ENCODE results near the gene EPG5.
"Not testable (repeated sequence)": the region's sequence is repeated elsewhere in the genome, so short reads cannot be mapped to it uniquely, and the experiment has no call there.

The EPG5 gene, protein sequence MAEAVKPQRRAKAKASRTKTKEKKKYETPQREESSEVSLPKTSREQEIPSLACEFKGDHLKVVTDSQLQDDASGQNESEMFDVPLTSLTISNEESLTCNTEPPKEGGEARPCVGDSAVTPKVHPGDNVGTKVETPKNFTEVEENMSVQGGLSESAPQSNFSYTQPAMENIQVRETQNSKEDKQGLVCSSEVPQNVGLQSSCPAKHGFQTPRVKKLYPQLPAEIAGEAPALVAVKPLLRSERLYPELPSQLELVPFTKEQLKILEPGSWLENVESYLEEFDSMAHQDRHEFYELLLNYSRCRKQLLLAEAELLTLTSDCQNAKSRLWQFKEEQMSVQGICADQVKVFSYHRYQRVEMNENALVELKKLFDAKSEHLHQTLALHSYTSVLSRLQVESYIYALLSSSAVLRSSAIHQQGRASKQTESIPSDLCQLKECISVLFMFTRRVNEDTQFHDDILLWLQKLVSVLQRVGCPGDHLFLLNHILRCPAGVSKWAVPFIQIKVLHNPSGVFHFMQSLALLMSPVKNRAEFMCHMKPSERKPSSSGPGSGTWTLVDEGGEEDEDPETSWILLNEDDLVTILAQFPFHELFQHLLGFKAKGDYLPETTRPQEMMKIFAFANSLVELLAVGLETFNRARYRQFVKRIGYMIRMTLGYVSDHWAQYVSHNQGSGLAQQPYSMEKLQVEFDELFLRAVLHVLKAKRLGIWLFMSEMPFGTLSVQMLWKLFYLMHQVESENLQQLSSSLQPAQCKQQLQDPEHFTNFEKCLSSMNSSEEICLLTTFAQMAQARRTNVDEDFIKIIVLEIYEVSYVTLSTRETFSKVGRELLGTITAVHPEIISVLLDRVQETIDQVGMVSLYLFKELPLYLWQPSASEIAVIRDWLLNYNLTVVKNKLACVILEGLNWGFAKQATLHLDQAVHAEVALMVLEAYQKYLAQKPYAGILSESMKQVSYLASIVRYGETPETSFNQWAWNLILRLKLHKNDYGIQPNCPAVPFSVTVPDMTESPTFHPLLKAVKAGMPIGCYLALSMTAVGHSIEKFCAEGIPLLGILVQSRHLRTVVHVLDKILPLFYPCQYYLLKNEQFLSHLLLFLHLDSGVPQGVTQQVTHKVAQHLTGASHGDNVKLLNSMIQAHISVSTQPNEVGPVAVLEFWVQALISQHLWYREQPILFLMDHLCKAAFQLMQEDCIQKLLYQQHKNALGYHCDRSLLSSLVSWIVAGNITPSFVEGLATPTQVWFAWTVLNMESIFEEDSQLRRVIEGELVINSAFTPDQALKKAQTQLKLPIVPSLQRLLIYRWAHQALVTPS (N-terminal part only)

DNA sequence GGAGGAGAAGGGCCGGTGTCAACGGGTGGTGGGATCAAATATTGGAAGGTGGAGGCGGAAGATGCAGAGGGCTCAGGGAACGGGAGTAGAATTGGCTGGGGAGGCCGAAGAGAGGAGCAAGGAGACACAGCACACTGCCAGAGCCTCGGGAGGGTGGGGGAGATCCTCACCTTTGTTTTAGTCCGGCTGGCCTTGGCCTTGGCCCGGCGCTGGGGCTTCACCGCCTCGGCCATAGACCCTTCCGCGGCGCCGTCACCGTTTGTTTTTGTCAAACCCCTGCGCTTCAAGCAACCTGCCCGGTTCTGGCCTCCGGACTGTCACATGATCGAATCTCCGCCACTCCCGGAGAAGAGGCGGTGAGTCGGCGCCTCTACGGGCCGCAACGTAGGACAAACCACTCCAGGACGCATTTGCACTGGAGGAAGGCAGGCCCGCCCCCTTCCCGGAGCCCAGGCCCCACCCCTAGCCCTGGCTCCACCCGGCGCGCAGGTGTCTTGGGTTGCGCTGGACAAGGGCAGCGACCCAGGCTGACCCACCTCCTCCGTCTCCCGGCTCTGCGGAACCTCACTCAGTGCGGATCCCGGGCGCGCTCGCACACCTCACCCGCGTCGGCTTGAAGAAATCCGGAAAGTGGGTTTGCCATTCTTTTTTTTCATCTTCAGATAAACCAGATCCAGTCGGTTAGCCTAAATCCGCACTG is at the start of gene EPG5:
Gene EPG5 (minus strand): TSS at position 323 of the 700 bp plus-strand sequence. CDS start 90 bp downstream, at position 233.
- peak; percentile 91 for DNase-seq

DNA sequence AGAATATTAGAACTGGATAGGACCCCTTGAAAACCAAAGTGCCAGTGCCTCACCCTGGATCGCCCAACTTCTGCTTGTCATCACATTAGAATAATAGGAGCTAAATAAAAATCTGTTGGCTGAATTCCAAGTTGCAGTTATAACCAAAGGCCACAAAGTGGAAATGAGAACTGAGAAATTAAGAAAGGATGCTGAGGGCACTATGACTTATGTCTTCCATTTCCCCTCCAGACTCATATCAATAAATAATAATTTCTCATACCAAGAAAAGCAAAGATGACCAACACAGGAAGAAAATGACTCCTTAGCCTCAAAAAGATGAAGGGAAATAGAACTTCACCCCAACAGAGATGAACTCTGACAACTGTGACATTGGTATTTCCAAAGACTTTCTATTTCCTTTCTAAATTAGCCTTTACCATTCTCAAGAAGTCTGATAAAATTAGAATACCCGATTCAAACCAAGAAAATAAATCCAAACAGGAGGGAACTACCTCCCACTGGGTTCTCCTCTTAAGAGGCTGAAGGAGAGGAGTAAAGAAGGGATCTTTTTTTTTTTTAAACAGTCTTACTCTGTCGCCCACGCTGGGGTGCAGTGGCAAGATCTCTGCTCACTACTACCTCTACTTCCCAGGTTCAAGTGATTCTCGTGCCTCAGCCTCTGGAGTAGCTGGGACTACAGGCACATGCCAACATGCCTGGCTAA is 46.5 kb upstream of the EPG5 start:
- DNase-seq, result no peak

DNA sequence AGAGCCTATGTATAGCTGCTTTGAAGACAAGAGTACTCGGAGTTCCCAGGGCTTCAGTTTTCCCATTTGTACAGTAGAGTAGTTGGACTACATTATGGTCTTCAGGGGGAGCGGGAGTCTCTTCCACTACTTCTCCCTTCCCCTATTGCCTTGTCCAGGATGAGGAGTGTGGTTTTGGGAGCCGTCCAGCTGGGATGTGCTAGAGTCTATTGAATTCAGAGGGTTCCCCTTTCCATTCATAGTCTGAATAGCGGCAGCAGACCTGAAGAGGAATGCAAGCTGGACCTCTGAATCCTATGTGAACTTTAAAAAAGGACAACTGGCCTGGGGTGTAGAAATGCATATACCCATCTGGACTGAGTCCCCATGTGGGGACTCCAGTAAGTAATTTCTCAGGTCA is 43.5 kb upstream of the EPG5 start:
- no peak for DNase-seq

DNA sequence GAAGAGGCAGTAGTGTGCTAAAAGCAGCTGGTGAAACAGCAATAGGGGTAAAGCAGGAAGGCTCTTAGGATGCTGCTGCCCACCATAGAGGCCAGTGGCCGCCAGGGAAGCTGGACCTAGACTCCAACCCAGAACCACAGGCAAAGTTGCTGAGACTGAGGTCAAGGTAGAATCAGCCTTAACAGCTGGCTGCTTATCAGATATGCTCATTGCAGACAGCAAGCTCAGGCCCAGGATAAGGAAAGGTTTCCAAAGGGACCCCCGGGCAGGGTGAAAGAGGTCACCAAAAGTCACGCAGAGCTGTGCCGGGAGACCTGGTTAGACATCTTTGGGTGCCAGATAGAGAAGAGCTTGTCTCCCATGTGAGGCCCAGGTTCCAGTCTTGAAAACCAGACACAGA is 42.9 kb upstream of the EPG5 start:
- DNase-seq, result no peak

DNA sequence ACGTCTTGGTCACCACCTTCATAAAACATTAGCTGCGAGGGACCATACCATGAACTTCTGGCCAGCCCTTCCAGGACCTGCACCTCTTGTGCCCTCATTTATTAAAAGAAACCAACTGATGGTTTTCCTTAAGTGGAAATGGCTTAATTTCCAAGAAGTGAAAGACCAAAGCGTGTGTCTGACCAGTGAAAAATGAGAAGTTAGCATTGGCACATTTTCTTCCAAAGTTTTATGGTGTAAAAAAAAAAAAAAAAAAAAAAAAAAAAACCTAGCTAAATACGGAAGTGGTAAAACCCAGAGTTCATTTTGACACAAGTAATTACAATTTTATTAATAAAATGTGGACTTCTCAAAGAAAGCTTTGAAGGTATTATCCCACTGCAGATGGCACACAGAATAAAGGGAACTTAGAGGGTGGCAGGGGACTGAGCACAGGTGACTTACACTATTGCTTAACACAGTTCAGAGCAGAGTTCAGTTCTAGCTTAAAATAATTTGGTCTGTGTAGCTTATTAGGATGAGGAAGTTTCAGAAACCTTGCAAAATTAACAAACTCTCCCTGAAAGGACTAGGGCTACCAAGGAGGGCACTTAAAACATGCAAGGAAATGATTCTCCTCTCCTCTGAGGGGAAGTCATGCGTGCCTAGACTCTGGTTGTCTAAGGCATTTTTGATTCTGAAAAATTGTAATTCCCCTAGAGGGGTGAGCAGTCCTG is 42.2 kb upstream of the EPG5 start:
- DNase-seq, result no peak

DNA sequence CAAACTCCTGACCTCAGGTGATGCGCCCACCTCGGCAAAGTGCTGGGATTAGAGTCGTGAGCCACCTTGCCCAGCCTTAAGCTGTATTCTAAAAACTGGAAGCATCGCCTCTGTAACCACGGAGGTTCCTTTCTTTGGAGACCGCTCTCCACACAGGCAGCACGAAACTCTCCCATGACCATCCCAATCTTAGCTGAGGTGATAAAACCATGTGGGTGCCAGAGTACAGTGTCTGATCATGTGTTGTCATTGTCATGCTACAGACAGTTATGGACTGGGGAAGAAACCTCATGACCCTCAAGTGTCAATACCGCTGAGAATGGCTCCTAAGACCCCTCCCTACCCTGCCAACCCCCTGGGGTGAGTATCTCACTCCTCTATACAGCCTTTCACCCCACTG is 41.4 kb upstream of the EPG5 start:
- DNase-seq, result no peak

DNA sequence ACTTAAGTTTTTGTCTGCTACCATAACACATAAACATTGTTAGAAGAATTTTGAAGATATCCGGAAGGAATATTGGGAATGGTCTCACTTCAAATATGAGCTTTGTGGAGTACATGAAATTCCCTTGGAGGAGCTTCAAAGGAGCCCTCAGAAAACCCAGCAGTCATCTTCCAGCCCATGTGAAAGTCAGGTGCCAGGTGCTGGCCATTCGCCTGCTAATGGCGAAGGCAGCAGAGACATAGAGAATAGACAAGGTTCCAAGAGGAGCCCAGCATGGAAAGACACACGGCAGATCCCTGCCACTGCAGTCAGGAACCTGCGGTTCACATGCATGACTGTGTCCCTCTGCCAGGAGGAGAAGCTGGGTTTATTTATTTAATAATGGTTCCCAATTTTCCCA is 40.0 kb upstream of the EPG5 start:
- DNase-seq, result no peak

DNA sequence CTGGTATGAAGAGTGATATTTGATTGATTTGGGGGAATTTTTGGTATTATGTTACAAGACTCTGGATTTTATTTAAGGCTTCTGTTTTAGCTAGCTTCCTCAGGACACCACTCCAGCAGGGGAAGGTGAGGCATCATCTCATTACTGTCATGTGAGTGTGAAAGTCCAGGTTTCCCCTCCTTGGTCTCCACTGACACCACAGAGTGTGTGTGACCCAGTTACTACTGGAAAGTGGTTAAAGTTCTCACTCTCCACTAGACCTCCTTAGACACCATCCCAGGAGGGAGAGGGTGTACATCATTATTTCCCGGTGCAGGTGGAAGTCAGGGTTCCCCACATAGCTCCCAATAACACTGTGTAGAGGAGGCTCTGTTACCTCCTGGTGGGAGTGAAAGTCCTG is 35.8 kb upstream of the EPG5 start:
- no peak for DNase-seq

DNA sequence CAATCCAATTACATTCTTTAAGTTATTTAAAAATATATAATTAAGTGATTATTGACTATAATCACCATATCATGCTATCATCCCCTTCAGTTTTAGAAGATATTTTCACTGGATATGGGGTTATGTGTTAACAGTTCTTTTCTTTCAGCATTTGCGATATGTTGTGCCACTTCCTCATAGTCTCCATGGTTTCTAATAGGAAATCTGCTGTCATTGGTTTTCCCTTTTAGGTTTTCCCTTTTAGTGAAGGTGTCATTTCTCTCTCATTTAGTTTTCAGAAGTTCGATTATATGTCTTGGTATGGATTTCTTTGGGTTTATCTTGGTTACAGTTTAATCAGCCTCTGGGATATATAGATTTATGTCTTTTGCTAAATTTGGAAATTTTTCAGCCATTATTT is 34.8 kb upstream of the EPG5 start:
- DNase-seq, result no peak

DNA sequence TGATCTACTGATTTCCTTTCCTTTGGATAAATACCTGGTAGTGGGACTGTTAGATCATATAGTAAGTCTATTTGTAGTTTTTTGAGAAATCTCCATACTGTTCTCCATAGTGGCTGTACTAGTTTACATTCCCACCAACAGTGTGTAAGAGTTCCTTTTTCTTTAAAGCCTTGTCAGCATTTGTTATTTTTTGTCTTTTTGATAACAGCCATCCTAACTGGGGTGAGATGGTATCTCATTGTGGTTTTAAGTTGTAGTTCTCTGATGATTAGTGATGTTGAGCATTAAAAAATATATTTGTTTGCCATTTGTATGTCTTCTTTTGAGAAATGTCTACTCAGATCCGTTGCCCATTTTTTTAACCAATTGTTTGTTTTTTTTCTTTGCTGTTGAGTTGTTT is 33.9 kb upstream of the EPG5 start:
- DNase-seq, result no peak

DNA sequence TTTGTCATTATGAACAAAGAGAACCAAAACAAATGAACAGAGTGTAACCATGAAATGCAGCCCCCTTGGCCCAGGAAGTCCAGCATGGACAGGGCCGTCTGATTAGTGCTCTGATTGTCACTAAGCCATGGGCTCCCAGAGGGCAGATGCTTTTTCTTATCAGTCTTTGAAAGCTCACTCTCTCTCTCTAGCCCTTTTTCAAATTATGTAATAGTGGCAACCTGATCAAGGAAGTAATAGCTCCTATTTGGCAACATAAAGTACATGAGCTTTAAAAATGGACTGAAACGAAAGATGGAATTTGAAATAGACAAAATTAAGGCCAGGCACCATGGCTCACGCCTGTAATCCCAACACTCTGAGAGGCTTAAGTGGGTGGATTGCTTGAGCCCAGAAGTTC is 32.4 kb upstream of the EPG5 start:
- DNase-seq, result no peak

DNA sequence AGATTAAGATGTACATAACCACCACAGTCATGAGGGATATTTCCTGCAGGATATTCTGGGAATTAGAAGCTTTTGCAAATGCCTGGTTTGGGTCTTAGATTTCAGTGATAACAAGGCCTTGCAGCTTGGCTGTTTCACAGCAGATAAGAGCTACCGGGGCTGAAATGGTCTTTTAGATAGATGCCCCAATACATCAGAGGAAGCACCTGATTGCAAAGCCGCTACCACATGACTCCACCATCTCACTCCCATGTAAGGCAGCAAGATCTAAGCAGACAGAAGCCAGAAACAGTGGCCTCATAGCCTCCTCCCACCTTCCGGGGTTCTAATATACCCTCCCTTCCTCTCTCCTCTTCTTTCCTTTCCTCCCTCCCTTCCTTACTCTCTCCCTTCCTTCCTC is 31.1 kb upstream of the EPG5 start:
- DNase-seq, result no peak

DNA sequence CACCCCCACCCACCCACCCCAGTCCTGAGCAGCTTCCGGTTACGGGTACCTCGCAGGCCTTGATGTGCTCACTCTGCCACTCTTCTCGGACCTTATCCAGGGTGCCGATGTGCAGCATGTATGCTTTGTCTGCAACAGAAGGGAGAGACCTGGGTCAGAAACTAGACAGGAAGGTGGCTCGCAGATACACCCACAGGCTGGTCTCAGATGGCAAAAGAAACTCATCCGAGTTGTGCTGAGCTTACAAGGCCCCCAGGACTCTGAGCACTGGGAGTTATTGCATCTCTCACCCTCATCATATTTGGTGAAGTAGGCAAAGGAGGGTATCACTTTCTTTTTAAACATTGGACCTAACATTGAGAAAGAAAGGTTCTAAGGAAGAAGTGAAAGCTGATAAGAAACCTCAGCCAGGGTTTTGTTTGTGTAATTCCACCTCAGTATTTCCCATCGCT is 30.6 kb upstream of the EPG5 start:
- DNase-seq, result no peak

DNA sequence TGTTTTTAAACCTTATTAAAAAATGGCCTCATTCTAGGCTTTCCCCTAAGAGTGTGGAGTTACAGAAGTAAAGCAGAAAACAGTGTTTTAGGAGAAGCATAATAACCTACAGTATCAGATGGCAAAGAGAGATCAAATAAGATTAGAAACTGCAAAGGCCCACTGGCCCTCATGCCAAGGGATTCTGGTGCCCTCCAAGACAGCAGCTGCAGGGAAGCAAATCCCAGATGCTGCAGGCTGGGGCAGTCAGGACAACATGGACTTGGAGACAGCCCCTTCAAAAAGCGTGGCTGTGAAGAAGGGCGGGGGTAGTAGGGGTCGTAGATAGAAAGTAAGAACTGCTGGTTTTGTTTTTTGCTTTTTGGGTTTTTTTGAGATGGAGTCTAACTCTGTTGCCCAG is 28.3 kb upstream of the EPG5 start:
- DNase-seq, result no peak

DNA sequence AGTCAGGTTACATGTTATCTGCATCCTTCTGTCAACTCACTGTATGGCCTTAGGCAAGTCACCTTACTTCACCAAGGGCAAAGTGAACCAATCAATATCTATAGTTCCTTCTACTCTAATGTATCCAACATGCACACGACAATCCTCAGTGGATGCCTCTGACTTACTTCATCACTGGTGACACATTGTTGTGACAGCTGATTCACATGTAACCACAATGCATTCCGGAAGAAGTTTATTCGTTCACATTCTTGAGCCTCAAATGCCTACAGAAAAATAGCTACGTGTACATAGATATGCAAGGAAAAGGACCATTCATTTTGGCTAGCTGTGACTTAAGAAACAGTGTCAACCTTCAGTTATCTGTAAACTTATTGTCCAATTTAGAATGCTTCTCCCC is 26.3 kb upstream of the EPG5 start:
- DNase-seq, result peak; percentile 68

DNA sequence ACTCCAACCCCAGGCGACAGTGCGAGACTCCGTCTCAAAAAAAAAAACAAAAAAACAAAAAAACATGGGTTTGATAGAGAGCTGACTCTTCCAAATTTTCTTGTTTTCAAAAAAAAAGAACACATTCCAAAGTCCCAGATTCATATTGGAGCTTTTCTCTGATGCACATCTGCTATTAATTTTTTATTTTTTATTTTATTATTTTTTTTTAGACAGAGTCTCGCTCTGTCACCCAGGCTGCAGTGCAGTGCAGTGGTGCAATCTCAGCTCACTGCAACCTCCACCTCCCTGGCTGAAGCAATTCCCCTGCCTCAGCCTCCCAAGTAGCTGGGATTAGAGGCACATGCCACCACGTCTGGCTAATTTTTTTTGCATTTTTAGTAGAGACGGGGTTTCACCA is 25.4 kb upstream of the EPG5 start:
- not testable (repeated sequence) for DNase-seq

DNA sequence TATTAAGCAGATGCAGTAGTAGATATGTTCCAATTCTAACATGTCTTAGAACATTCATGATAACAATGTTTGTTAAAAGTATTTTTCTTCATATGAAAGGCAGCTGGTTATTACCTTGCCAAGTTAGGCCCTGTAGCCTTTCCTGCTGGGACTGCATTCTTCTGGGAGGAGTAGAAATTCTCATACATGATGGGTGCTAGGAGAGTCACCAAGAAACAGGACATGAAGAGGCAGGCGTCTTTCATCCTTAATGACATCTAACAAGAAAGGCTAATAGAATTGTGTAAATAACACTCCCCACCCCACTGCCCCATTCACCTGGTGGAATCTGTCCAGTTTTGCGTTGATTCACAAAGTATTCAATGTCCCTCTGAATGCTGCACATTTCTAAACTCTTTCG is 24.7 kb upstream of the EPG5 start:
- DNase-seq, result no peak

DNA sequence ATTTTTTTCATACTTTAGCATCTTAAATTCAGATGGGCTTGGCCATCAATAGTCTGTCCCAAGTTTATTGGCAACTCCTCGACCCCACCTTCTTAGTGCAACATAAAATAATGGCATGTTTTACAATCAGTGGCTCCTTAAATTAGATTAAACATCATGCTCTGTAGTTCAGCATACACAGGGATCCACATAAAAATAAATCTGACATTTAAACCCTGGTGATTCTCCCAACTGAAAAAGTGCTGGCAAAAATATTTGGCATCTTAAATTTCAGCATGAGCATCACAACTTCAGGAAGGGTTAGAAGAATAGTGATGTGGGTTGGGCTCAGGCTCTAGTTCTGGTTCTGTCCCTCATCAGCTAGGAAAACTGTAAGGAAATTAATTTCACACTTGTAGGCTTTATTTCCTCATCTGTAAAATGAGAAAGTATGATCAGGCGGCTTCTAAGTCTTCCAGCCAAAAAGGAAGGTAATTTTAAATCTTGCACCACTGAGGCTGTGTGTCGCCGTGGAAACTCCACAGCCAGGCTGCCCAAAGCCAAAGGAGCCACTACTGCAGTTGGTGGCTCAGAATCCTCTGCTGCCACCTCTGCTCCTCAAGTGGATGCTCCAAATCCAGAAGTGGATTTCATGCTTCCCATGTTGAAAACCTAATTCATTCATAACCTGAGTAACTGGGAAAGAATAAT is 17.6 kb upstream of the EPG5 start:
- no peak for DNase-seq

DNA sequence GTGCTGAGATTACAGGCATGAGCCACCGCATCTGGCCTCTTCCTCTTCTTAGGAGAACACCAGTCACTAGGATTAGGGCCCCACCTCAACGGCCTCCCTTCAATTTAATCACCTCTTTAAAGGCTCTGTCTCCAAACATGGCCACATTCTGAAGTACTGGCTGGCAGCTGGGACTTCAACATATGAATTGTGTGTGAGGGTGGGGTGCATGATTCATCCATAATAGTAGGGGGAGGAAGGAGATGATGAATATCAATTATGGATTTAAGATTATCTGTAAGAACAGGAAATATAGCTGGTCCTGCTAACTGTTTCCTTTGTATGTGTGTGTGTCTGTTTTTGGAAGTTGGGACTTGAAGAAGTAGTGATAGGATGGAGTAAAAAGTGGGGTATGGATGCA is 14.7 kb upstream of the EPG5 start:
- no peak for DNase-seq

DNA sequence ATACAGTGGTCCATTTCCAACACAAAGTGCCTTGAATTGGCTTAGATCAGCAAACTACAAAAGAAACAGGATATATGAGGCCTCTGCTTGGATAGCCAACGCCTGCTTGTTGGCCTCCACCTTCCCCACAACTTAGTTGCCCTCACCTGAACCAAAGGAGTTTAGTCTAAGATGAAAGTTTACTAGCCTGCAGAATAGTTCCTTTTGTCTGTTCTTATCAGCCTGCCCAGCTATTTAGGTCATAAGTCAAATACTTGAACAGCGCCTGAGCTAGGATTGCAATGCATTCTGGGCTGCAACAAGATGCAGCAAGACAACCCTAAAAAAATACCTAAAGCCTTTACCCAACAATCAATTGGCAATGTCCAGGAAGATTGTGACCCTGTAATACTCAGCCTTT is 13.1 kb upstream of the EPG5 start:
- DNase-seq, result no peak

DNA sequence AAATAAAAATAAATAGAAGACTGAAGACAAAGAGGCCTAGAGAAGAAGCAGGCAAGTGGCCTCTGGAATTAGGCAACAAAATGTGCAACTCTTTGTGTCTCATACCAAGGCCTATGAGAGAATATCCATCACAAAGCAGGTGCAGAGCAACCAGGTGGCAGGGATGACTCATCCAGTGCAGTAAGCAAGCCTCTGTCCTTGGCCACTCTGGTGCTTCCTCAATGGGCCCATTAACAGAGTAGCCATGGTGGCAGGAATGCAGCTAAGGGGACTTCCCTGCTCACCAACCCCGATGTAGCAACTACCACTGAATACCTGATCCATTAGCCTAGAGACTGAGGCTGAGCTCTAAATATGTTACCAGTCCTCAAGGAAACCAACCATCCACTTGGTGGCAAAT is 11.0 kb upstream of the EPG5 start:
- no peak for DNase-seq
